ENCODE measurements around the gene ANKRD34A. TPM values are rescaled to one million over a fixed set of nuclear protein-coding genes. Genes with fewer than 3 reads are reported as not detected.

The ANKRD34A gene
- total and polyA plus RNA-seq, 2 of the 4 experiments (the other 2 are of a cell fraction) = 0.90 to 1.9 TPM

- Histone ChIP-seq H3K4me2 (ENCODE audit: low read depth, low read length) (no peak overlapping the region), H3K23ac (ENCODE audit: low read depth, low read length) (no peak overlapping the region), H4K8ac (ENCODE audit: low read depth in 2 of 2, low read length in 2 of 2) (no peak overlapping the region), H3K9ac (ENCODE audit: low read depth, low read length) (no peak overlapping the region), H3K56ac (ENCODE audit: extremely low read depth, insufficient read depth, low read length) (no peak overlapping the region), H2AK5ac (ENCODE audit: low read depth, low read length) (no peak overlapping the region), H2BK20ac (ENCODE audit: low read depth, low read length) (no peak overlapping the region), H3K9me3 (ENCODE audit: control insufficient read depth, insufficient read depth, low read length) (no peaks in the 10 kb centered on the region), H3K36me3 (ENCODE audit: control insufficient read depth, insufficient read depth, low read length) (no peaks in the 10 kb centered on the region), H3K18ac (ENCODE audit: low read depth, low read length) (no peak overlapping the region), H4K5ac (ENCODE audit: low read depth, low read length) (no peak overlapping the region), H3K14ac (replicated peaks; ENCODE audit: low read depth, low read length) (no peak overlapping the region), H2BK120ac (ENCODE audit: low read depth, low read length) (no peak overlapping the region), H4K91ac (ENCODE audit: insufficient read depth, low read depth, low read length) (no peak overlapping the region), H3K4ac (ENCODE audit: low read depth, low read length) (no peak overlapping the region), H3K9me1 (ENCODE audit: insufficient read depth, low read length) (no peaks in the 10 kb centered on the region), H4K20me1 (ENCODE audit: insufficient read depth, low read length) (no peaks in the 10 kb centered on the region), H3K27me3 (ENCODE audit: control insufficient read depth, insufficient read depth, low read length) (no peaks in the 10 kb centered on the region), H3K79me1 (ENCODE audit: low read depth in 1 of 2, low read length in 2 of 2) (peaks cover 5 to 6% of the 10 kb centered on the region in 2 experiments; a peak in 3 of 4 replicates), H2BK15ac (ENCODE audit: low read depth, low read length) (no peak overlapping the region), H3K4me3 (ENCODE audit: insufficient read depth, low read depth, low read length) (no peak overlapping the region), H2AK9ac (replicated peaks; ENCODE audit: low read depth, low read length, poor library complexity) (no peak overlapping the region), H3K27ac (ENCODE audit: insufficient read depth, low read length) (no peak overlapping the region), H3K4me1 (ENCODE audit: control insufficient read depth, insufficient read depth, low read length) (peaks cover 4% of the 10 kb centered on the region), H2BK5ac (ENCODE audit: low read depth, low read length, poor library complexity, severe bottlenecking) (no peak overlapping the region), H2AFZ (replicated peaks; ENCODE audit: low read length, poor library complexity) (no peak overlapping the region)
- dilution Hi-C loops (cut with HindIII; ENCODE audit: low sequenced_read_pairs, unreplicated experiment) = no loop called here
- intact Hi-C loops (cut with micrococcal nuclease) = no loop called here
- ChIA-PET CTCF (no interaction called here), POLR2A (ENCODE audit: unreplicated experiment) (no interaction called here)
- TF ChIP-seq MAFK (IDR thresholded peaks at IDR 0.05; ENCODE audit: low read depth, low read length) (no peak), NFE2L2 (IDR thresholded peaks at IDR 0.05; ENCODE audit: low read depth, low read length) (no peak), RFX5 (IDR thresholded peaks at IDR 0.05; ENCODE audit: low read depth, low read length) (no peak)
- ATAC-seq (ENCODE audit: low read depth) (no peak), DNase-seq (no peak)
- in situ Hi-C loops (cut with MboI; ENCODE audit: low sequenced_read_pairs) = no loop called here
- WGBS, 2 experiments (ENCODE audit: extremely low coverage in 2 of 2, insufficient read length in 1 of 2) = no CpG with 5 or more reads among the region's 2 CpGs
- no TSS peak for BruUV-seq (replicated peaks)
These were observed 37.3 kb upstream of the ANKRD34A start for GRCh38 chr1:146001709-146002108.

Data from IMR-90 (cell line).